ENCODE data around the gene ZNF605.
"Not testable (repeated sequence)": the region's sequence is repeated elsewhere in the genome, so short reads cannot be mapped to it uniquely, and the experiment has no call there.

The ZNF605 gene

GRCh38 chr12:132948146-132949066 lies 7.7 kb downstream of the ZNF605 start:
- no peak for DNase-seq (ENCODE audit: low spot score)

DNA sequence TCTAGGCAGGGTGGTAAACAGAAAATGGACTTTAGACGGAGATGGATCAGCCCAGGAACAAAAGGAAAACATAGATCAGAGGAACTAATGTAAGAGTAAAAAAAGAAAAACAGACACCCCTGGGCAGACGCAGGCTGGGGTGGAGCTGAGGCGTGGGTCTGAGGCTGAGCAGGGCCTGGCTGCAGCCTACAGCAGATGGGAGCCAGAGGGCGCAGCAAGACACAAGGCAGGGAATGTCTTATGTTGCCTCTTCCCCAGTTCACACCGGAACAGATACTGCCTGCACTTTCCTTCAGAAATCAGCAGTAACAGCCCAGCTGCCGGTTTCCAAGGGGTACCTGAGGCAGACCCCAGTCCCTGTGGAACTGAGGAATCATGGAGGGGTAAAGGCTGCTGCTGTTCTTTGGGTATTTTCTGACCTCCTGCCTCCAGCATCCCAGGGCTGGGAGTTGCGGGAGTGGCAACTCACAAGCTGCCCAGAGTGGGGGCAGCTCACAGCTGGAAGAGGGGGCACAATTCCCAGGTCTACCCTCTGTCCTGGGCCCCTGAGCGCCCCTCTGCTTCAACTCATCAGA lies 9.8 kb downstream of the ZNF605 start:
- DNase-seq (ENCODE audit: low spot score), result no peak

- DNase-seq (ENCODE audit: low spot score), result no peak
Observed at GRCh38 chr12:132945806-132946205, 10.3 kb downstream of the ZNF605 start.

GRCh38 chr12:132942611-132943010 lies 13.5 kb downstream of the ZNF605 start:
- DNase-seq (ENCODE audit: low spot score), result no peak

- DNase-seq (ENCODE audit: low spot score), result no peak
Observed at GRCh38 chr12:132941336-132941954, 14.7 kb downstream of the ZNF605 start.

DNA sequence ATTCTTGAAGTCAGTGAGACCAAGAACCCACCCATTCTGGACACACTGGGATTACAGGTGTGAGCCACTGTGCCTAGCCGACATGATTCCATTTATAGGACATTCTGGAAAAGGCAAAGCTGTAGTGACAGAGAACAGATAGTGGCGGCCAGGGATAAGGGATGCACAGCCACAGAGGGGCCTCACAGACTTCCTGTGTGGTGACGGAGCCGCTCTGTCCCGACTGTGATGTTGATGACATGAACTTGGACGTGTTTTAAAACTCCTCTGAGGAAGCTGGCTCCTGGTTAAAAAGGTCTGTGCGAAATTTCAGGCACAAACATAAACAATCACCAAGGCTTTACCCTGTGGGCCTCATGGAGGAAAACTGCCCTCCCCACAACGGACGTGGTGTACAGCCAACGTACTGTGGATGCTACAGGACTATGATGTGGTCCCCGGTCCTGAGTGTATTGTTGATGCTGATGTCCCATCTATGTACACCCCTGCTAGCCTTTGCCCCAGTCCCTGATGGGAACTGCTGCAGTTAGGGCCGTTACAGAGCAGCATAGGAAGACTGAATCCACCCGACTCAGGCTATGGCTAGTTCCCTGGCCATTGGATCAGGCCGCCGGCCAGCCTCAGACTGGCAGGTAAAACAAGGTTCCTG lies 15.9 kb downstream of the ZNF605 start:
- DNase-seq (ENCODE audit: low spot score), result no peak

GRCh38 chr12:132938807-132939206 lies 17.3 kb downstream of the ZNF605 start:
- DNase-seq (ENCODE audit: low spot score), result not testable (repeated sequence)

- DNase-seq (ENCODE audit: low spot score), result no peak
Observed at GRCh38 chr12:132937476-132937875, 18.6 kb downstream of the ZNF605 start.

DNA sequence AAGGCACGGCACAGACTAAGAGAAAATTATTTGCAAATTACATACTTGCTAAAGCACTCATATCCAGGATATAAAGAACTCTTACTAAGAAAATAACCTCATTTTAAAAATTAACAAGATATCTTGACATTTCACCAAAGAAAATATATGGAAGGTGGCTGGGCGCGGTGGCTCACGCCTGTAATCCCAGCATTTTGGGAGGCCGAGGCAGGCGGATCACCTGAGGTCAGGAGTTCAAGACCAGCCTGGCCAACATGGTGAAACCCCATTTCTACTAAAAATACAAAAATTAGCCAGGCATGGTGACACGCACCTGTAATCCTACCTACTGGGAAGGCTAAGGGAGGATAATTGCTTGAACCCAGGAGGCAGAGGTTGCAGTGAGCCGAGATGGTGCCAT lies 19.2 kb downstream of the ZNF605 start:
- not testable (repeated sequence) for DNase-seq (ENCODE audit: low spot score)

DNA sequence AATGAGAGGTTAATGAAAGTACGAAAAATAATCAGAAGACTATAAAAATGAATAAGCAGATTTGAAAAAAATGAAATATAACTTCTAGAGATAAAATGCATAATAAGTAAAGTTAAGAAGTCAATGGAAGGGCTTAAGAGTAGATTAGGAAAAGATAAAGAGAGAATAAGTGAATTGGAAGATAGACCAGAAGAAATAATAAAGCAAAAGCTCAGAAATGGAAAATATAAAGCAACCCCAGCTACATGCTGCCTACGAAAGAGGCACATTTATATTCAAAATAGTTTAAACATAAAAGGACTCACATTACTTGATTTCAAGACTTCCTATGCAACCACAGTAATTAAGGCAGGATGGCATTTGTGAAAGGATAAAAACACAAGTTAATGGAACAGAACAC lies 19.9 kb downstream of the ZNF605 start:
- DNase-seq (ENCODE audit: low spot score), result no peak

DNA sequence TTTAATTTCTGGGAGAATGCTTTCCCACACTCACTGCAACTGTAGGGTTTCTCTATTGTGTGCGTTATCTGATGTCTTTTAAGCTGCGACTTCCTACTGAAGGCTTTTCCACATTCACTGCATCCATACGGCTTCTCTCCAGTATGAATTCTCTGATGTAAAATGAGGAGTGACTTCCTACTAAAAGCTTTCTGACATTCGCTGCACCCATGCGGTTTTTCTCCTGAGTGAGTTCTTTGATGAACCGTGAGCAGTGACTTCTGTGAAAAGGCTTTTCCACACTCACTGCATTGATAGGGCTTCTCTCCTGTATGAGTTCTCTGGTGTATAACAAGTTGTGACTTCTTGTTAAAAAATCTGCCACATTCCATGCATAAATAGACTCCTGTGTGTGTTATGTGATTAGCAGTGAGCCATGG lies 29.7 kb downstream of the ZNF605 start:
- DNase-seq (ENCODE audit: low spot score), result no peak

- no peak for DNase-seq (ENCODE audit: low spot score)
Observed at GRCh38 chr12:132925597-132926414, 30.3 kb downstream of the ZNF605 start.

DNA sequence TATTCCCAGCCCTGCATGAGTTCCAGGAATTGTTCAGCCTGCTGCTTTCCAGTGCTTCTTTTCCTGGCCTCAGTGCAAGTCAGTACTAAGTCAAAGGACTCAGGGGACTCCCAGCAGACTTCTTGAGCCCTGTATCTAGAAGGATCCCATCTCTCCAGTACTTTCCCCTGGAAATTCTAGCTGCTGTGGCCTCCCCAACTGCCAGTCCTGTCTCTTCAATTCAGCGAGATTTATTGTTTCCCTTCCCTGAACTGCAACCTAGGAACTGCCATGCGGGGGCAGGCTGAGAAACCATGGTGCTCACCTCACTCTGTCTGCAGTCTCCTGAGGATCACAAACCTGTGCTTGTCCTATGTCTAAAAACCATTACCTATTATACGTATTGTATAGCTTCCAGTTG lies 31.8 kb downstream of the ZNF605 start:
- no peak for DNase-seq (ENCODE audit: low spot score)

- DNase-seq (ENCODE audit: low spot score), result no peak
Observed at GRCh38 chr12:132923356-132923909, 32.7 kb downstream of the ZNF605 start.

DNA sequence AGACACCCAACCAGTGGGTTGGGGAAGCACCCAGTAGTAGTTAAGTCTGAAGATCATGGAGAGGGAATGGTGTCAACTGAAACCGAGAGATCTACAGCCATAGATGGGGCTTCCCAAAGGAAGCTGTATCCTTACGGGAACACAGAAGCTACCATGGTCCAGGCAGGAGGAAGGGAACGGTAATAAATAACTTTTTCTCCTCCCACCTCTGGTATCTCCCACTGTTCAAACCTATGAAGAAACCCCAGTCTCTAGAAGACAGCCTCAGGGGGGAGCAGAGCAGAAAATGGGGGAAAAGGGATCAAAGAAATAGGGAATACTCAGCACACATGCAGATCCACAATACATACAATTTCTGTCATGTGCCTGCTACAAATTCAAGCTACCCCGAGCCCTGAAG lies 33.4 kb downstream of the ZNF605 start:
- DNase-seq (ENCODE audit: low spot score), result no peak

- no peak for DNase-seq (ENCODE audit: low spot score)
Observed at GRCh38 chr12:132921685-132922084, 34.4 kb downstream of the ZNF605 start.

DNA sequence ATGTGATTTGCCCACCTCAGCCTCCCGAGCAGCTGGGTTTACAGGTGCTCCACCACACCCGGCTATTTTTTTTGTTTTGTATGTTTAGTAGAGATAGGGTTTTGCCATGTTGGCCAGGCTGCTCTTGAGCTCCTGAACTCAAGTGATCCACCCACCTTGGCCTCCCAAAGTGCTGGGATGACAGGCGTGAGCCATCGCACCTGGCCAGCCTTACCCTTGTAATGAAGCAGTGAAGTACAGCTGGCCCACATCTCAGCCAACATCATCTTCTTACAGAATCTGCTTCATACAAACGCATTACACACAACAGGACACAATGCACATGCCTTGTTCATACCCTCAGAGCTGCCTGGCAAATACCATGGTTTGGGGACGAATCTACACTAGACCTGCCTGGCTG lies 37.4 kb downstream of the ZNF605 start:
- no peak for DNase-seq (ENCODE audit: low spot score)

DNA sequence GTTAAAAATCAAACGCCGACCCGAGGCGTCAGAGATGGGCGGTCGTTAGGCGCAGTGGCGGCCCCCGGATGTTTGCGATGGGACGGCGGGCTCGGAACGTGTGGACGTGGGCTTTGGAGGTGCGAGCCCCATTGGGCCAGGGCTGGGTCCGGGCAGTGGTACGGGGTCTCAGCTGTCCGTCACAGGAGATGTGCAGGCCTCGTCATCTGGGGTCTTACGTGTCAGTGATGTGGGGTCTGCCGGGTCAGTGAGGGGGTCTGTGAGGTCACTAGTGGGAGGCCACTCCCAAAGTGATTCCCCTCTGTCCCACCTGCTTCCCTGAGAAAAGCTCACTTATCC lies 47.1 kb downstream of the ZNF605 start:
- DNase-seq (ENCODE audit: low spot score), result no peak

DNA sequence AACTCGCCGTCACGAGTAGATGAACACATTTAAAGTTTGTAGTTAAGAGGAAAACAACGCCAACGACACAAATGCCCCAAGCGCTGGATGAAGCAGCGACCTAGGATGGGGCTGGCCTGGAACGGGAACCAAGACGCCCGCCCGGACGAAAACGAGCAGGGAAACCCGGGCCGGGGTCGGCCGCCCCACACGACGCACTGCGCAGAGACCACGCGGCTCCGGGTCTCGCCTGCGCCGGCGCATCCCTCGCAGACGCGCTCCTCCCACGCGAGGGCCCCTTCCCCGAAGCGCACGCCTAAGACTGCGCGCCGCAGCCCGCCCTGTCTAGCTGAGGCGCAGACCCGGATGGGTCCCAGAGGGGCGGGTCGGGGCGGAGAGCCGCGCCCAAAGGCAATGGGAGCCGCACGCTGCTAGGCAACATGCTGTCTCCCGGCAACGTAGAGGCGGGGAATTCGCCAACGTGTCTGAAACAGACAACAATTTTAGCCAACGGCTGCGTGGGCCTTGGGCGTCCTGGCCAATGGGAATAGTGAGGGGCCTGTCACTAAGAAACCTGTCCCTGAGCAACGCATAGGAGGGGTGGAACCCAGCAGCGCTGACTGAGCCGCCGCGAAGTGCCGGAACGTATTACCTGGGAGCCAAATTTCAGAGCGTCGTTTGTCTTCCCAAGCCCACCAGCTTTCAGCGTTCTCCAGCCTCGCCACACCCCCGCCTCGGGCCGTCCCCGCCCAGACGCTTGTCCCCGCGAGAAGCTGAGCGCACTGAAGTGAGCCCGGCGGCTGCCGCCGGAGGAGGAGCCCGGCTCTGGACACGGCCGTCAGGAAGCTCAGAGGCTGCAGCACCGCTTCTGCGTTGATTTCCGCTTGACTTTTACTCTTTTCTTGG lies 47.7 kb downstream of the ZNF605 start:
- DNase-seq (ENCODE audit: low spot score), result peak; percentile 98

- DNase-seq (ENCODE audit: low spot score), result not testable (repeated sequence)
Observed at GRCh38 chr12:132907789-132908144, 48.3 kb downstream of the ZNF605 start.

DNA sequence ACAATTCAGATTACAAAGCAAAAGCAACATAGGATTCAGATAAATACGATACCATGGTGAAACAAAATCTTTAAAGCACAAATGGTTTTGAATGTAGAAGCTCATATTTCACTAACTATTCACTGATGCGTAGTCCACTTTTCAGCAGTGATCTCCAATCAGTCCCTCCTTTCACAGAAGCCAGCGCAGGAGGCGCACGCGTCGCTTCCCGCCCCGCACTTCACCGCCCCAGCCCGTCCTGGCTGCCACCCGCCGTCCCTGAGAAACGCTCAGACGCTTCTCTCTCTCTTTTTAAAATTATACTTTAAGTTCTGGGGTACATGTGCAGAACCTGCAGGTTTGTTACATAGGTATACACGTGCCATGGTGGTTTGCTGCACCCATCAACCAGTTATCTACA lies 48.9 kb downstream of the ZNF605 start:
- DNase-seq (ENCODE audit: low spot score), result no peak
